Measurements from ENCODE around the gene ABI3BP.

GRCh38 chr3:100912571-100912970 lies 80.7 kb downstream of the ABI3BP start:
- TF ChIP-seq CTCF (conservative IDR thresholded peaks at IDR 0.05; ENCODE audit: low read length) = no peak
- TF ChIP-seq EZH2phosphoT487 (IDR thresholded peaks at IDR 0.05; ENCODE audit: borderline replicate concordance) = no peak

Measured in Loucy (cell line).